SK-MEL-5 (cell line): ENCODE measurements around the gene NYNRIN. TPM values are rescaled to one million over a fixed set of nuclear protein-coding genes. Genes with fewer than 3 reads are reported as not detected.
"Not testable (repeated sequence)": the region's sequence is repeated elsewhere in the genome, so short reads cannot be mapped to it uniquely, and the experiment has no call there.

Source experiments
- DNase-seq: peaks from one replicate; pipeline ENCODE4 v3.0.0-alpha.2; 2016; ENCODE audit warnings: low read depth, low spot score
- in situ Hi-C: cut with HindIII; loops from 2 replicates; pipeline ENCODE4 v1.10.0; 2016; ENCODE audit warnings: low sequenced_read_pairs, high pct_unique_total_duplicates, low pct_unique_long_range_greater_than_20kb
- total RNA-seq: library from RNA; depleted of rRNA; stranded (reverse); fragments of >200 nt; shearing (Covaris generic); gene quantifications from 2 replicates; pipeline ENCODE4 v1.2.3, GENCODE V29; 2014

The NYNRIN gene
- total RNA-seq, 1 experiment from 2014 or later, result 0.05 TPM

DNA sequence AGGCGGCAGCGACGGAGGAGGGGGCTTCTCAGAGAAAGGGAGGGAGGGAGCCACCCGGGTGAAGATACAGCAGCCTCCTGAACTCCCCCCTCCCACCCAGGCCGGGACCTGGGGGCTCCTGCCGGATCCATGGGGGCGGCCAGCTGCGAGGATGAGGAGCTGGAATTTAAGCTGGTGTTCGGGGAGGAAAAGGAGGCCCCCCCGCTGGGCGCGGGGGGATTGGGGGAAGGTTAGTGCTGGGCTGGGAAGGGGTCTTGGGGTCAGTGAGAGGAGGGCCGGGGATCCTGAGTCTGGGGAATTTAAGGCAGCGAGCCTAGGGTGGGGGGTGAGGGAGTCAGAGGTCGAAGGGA, 30.6 kb upstream of the NYNRIN start:
- in situ Hi-C loops, result no loop called here

DNA sequence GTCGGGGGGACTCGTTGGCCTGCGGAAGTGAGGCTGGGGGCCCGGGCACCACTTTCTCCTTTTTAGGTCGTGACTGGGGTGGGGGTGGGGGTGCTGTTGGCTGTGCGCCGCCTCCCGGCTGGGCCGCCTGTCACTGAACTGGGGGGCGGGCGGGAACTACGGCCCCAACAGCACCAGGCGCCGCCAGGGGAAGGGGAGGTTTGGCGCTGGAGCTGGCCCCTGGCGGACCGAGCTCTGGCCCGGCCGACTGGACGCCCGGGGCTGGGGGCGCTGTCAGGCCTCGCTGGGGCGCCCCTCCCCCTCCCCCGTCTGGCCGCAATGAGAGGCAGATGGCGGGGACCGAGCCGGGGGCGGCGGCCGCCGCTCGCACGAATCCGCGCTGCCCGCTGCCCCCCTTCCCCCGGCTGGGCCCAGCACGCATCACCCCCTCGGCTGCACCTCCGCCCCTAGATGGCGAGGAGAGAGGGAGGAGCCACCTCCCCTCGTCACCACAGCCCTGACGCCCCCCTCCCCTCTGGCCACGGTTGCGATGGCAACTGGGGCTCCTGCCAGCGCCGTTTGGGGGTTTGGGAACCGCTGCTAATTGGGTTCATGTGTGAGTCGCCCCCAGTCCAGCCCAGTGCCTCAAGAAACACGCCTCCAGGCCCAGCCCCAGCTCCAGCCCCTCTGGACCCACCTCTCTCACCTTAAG, 30.1 kb upstream of the NYNRIN start:
- no peak for DNase-seq

More for the DNA sequence above, 30.6 kb upstream of the NYNRIN start:
- no peak for DNase-seq

DNA sequence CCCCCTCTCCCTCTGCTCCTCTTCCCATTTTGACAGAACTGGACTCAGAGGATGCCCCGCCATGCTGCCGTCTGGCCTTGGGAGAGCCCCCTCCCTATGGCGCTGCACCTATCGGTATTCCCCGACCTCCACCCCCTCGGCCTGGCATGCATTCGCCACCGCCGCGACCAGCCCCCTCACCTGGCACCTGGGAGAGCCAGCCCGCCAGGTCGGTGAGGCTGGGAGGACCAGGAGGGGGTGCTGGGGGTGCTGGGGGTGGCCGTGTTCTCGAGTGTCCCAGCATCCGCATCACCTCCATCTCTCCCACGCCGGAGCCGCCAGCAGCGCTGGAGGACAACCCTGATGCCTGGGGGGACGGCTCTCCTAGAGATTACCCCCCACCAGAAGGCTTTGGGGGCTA, 29.3 kb upstream of the NYNRIN start:
- no peak for DNase-seq
- in situ Hi-C loops, result no loop called here

More for the DNA sequence above, 30.1 kb upstream of the NYNRIN start:
- in situ Hi-C loops, result no loop called here

DNA sequence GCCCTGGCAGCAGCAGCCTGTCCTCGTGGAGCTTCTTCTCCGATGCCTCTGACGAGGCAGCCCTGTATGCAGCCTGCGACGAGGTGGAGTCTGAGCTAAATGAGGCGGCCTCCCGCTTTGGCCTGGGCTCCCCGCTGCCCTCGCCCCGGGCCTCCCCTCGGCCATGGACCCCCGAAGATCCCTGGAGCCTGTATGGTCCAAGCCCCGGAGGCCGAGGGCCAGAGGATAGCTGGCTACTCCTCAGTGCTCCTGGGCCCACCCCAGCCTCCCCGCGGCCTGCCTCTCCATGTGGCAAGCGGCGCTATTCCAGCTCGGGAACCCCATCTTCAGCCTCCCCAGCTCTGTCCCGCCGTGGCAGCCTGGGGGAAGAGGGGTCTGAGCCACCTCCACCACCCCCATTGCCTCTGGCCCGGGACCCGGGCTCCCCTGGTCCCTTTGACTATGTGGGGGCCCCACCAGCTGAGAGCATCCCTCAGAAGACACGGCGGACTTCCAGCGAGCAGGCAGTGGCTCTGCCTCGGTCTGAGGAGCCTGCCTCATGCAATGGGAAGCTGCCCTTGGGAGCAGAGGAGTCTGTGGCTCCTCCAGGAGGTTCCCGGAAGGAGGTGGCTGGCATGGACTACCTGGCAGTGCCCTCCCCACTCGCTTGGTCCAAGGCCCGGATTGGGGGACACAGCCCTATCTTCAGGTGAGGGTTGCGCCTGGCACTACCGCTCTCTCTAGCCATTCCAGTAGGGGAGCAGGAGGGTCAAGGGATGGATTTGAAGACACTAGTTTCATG, 28.7 kb upstream of the NYNRIN start:
- in situ Hi-C loops, result no loop called here
- no peak for DNase-seq

DNA sequence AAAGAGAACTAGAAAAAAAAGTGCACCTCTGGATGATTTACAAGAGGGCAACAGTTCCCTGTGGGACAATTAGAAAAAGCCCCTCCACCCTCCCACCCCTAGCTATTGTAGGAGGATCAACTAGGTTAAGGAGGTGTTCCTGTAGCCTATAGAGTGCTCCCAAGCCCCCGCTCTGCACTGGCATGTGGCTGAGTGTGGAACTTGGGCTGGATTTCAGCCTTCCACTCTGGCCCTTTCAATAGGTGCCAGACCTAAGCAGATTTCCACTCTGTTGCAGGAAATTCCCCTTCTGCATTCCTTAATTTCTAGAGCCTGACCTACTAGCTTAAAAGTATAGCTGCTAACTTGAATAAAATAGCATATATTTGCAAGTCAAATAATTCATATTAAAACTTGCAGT, 28.1 kb upstream of the NYNRIN start:
- in situ Hi-C loops, result no loop called here
- DNase-seq, result no peak

DNA sequence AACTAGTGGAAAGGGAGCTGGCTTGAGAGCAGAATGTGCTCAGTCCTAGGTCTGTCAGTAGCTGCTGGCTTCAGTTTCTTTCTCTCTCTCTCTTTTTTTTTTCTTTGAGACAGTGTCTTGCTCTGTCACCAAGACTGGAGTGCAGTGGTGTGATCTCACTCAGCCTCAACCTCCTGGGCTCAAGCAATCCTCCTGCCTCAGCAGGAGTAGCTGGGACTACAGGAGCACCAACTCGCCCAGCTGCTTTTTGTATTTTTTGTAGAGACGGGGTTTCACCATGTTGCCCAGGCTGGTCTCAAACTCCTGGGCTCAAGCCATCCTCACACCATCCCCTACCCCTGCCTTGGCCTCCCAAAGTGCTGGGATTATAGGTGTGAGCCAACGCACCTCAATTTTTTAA, 27.2 kb upstream of the NYNRIN start:
- DNase-seq, in situ Hi-C loops: not testable (repeated sequence)

DNA sequence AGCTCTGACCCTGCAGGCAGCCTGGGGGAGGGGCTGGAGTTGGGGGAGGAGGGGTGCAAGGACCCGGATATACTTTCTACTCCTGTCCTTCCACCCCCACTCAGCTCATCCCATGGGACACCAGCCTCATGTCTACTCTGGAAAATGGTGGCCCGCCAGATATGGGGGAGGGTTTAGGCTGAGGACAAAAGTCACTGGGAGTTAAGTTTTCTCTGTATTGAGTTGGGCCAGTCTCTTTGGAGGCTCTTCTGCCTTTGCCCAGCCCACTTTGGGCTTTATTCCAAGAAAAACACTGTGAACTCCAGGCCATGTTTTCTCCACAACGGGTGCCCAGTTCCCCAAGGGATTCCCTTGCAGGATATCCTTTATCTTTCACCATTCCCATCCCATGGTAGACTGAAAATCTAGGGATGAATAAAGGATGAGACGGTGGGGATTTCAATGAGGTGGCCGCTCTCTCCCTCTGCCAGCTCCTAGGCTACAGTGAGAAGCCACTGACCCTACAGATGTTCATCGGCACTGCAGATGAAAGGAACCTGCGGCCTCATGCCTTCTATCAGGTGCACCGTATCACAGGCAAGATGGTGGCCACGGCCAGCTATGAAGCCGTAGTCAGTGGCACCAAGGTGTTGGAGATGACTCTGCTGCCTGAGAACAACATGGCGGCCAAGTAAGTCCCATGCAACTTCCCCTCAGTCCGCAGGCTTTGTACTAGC, 25.9 kb upstream of the NYNRIN start:
- in situ Hi-C loops, result no loop called here
- peak; percentile 32 for DNase-seq

DNA sequence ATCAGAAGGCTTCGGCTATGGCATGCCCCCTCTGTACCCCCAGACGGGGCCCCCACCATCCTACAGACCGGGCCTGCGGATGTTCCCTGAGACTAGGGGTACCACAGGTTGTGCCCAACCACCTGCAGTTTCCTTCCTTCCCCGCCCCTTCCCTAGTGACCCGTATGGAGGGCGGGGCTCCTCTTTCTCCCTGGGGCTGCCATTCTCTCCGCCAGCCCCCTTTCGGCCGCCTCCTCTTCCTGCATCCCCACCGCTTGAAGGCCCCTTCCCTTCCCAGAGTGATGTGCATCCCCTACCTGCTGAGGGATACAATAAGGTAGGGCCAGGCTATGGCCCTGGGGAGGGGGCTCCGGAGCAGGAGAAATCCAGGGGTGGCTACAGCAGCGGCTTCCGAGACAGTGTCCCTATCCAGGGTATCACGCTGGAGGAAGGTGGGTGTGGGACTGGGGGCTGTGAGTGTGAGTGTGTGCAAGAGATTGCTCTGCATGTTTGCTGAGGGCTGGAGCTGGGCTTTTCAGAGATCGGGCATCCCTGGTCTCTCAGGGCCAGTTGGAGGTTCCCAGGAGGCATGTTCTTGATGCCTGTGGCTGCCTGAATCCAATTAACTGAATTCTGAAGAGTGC, 22.2 kb upstream of the NYNRIN start:
- DNase-seq, result no peak
- in situ Hi-C loops, result no loop called here

DNA sequence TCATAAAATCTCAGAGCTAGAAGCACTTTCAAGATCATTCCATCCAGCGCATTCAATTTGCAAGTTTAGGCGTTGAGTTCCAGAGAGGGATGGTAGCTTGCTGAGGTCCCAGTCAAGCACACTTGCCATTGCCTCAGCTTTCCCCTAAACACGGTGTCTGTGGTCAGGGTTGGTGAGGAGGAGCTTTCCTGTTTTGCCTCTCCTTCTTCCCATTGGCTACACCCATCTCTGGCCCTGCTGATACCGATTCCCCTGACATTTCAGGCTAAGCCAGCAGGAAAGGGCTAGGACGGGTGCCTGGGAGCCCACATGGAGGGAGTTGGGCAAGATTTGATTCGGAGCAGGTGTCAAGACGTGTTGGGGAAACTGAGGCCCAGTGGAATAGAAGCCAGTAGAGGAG, 21.7 kb upstream of the NYNRIN start:
- in situ Hi-C loops, result no loop called here
- no peak for DNase-seq

DNA sequence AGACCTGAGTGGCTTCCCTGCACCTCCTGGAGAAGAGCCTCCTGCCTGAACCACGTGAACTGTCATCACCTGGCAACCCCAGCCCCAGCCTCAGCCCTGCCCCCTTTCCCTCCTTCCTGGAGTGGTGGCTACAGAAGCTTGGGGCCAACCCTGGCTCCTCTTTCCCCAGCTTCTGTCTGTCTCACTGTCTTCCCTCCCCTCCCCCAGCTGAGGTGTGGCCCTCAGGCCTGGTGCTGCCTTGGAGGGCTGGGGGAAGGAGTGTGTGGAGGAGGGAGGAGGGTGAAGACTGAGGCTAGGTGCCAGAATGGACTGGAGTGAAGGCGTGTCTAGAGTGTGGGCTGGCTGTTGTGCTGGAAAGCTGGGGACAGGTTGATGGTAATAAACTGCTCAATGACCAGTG, 21.1 kb upstream of the NYNRIN start:
- in situ Hi-C loops, result no loop called here
- DNase-seq, result no peak

DNA sequence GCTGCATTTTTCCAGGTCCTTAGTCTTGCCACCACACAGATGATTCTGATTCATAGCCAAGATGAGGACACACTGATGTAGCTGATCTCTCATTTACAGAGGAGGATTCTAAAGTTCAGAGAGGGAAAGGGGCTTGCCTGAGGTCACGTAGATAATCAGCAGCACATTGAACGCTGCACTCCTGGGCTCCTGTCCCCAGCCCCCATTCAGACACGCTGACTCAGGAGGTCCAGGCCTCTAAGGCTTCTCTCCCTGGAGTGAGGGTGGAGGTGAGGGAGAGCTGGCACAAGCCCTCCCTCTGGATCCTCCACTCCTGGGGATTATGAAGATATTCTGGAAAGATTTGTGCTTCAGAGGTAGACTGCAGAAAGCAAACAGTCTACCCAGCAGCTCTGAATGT, 20.5 kb upstream of the NYNRIN start:
- DNase-seq, result no peak
- in situ Hi-C loops, result no loop called here

DNA sequence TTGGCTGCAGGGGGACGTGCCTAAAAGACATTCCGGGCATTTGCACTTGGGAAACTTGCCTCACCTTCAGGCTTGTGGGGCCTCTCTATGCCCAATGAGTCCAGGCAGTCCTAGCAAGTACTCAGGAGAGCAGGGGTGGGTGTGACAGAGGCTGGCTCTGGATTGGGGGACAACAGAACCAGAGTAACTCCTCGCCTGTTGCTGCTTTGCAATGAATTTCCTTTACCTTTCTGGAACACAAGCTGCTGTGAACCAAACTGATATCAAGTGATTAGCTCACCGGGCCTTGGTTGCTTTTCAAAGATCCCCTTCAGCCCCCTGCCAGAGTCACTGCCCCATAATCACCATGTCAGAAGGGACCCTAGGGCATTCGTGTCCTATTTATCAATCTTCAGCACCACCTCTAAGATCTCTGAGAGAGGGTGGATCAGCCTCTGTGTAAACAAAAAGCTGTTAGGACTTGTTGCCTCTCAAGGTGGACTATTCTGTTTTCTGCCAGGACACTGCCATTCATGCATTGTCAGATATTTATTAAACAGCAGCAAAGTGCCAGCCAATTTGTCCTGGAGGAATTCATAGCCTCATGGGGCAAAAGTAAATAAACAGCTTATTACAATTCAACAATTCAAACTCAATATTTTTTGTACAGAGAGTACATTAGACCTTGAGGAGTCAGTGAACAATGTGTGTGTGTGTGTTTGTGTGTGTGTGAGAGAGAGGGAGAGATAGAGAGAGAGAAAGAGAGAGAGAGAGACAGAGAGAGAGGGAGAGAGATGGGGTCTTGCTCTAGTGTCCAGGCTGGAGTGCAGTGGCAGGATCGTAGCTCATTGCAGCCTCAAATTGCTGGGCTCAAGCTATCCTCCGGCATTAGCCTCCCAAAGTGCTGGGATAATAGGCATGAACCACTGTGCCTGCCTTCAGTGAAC, 19.6 kb upstream of the NYNRIN start:
- in situ Hi-C loops, result no loop called here
- no peak for DNase-seq

DNA sequence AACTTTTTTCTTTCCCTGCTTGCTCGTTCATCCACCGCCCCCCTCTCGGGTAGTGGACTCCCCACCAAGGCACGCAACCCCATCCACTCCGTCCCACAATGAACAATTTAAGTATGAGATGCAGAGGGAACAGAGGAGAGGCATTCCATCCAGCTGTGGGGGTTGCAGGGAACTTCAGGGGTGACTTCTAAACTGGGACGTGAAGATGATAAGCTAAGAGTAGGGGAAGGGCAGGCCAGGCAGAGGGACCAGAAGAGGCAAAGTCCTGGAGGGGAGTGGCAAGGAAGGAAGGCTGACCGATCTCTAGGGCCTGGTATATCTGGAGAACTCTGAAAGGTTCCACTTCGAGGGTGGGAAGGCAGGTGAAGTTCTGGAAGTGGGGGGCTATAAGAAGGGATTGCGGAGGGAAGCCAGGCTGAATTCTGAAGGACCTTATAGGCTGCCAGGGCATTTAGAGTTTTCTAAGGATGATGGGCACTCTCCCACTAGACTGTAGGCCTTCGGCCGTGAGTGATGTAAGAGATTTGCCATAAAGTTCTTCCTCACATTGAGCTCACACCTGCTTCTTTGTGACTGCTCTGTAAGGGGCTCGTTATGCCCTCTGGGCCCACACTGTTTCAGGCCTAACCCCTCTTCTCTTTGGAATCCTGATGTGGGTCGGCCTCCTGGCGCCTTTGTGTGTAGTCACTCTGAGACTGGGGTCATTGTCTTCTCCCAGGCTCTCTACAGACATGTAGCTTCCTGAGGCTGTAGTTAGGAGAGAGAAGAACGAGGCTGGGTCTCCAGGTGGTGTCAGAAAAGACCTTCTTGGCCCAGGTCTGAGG, 18.7 kb upstream of the NYNRIN start:
- in situ Hi-C loops, result no loop called here
- no peak for DNase-seq

DNA sequence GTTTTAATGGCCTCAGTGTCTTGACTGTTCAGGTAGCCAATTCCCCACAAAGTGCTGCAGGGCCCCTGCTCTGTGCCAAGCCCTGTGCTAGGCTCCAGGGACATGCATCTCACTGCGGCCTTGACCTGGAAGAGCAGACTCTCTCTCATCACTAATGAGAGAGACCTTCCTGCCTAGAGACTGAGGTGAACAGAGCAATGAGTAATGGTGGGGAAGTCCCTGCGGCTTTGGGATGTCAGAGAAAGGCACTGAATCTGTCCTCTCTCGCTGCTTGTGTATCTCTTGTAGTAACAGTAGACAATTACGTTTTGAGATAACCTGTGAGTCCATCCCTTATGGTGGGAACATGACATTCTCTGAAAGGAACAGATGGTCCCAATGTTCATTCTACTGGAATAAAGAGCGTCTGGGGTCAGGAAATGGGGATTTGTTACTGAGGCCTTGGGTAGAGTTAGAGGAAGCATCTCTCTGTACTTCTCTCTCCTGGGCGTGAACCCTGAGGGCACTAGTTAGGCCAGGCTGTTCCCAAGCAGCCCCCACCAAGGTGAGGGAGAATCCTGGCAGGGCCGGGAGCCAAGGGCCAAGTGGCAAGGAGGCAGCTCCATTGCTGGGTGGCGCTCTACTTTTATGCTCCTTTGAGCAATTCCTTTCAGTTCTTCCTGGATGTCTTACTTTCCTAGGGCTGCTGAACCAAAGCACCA, 17.3 kb upstream of the NYNRIN start:
- in situ Hi-C loops, result no loop called here

DNA sequence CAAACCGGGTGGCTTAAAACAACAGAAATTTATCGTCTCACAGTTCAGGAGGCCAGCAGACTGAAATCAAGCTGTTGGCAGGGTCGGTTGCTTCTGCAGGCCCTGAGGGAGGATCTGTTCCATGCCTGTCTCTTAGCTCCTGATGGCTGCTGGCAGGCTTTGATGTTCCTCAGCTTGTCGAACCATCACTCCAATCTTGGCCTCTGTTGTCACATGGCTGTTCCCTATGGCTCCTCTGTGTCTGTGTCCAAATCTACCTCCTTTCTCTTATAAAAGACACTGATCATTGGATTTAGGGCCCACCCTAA, 16.8 kb upstream of the NYNRIN start:
- in situ Hi-C loops, result no loop called here
- no peak for DNase-seq

More for the DNA sequence above, 17.3 kb upstream of the NYNRIN start:
- no peak for DNase-seq

DNA sequence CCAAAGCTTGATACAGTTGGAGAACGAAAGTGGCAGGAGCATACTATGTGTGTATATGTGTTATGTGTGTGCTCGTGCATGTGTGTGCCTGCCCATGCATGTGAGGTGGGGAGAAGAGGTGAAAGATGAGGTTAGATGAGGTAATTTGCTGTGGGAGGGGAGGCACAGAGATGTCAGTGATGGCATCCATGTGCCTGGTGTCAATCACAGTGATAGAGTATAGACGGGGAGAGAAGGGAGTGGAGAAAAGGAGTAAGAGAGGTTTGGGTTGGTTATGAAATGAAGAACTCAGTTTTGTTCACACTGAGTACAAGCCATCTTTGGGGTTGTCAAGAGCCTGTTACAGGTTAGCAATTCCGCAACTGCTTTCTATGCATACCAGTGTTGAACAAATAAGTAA, 14.6 kb upstream of the NYNRIN start:
- in situ Hi-C loops, result no loop called here
- DNase-seq, result no peak
